ENCODE measurements around the gene MACROD2.

- TF ChIP-seq CBX8 (IDR thresholded peaks at IDR 0.05) (no peak), MAFK (IDR thresholded peaks at IDR 0.05; ENCODE audit: partially characterized antibody) (peak; percentile 73), CTCF (IDR thresholded peaks at IDR 0.05) (no peak), HOXA7 (CRISPR knock-in tag; IDR thresholded peaks at IDR 0.05) (no peak), ZSCAN20 (CRISPR knock-in tag; IDR thresholded peaks at IDR 0.05) (no peak), EHMT2 (IDR thresholded peaks at IDR 0.05; ENCODE audit: low read depth) (no peak), USF2 (IDR thresholded peaks at IDR 0.05) (no peak)
These were observed 69.0 kb downstream of the MACROD2 start for GRCh38 chr20:14064333-14064732.

All from A549 (cell line).